GM19324 (cell line): ENCODE data around the gene ELMO1.

ENCODE experiments used
- ATAC-seq: cut with Tn5 transposase; IDR thresholded peaks from one replicate; pipeline ENCODE4 v1.9.1; 2021; ENCODE audit warnings: mild to moderate bottlenecking, moderate library complexity; ENCODE audit not compliant: unreplicated experiment, low FRiP score

ELMO1 gene

DNA sequence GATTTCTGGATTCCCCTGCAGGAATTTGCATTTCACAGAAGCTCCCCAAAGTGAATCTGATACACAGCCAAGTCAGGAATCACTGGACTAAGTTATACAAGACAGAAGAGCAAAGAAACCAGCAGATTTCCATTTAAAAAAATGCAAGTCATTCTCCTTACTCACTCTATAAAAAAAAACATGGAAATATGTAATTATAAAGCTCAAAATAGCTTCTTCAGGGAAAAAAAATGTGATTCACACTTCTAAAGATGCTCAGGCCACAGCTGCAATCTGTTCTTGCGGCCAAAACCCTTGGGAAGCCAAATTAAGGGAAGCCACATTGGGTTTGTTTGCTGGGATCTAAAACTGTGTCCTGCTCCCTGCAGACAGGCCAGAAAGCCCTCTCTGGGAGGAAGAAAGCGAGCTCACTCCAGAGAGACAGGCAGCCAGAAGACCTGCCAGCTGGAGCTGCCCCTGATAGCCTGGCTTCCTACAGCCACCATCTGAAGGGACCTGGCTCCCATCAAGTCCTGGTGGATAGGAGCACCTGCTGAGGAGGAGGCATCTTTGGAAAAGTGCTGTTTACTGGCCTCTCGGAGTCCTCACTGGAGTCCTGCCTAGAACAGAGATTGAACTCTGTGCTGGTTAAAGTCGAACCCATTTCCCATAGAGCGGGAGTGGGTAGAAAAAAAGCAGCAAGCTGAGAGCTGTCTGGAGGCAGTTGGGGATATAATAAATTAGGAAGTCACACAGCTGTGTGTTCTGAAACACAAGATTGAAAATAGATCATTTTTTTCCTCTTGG lies 365.2 kb downstream of the ELMO1 start:
- ATAC-seq, result no peak

DNA sequence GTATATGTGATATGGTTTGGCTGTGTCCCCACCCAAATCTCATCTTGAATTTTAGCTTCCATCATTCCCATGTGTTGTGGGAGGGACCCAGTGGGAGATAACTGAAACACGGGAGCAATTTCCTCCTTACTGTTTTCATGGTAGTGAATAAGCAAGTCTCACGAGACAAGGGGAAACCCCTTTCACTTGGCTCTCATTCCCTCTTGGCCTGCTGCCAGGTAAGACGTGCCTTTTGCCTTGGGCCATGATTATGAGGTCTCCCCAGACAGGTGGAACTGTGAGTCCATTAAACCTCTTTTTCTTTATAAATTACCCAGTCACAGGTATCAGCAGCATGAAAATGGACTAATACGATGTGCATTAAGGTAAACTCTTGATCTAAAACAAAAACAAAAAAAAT lies 367.2 kb downstream of the ELMO1 start:
- no peak for ATAC-seq

DNA sequence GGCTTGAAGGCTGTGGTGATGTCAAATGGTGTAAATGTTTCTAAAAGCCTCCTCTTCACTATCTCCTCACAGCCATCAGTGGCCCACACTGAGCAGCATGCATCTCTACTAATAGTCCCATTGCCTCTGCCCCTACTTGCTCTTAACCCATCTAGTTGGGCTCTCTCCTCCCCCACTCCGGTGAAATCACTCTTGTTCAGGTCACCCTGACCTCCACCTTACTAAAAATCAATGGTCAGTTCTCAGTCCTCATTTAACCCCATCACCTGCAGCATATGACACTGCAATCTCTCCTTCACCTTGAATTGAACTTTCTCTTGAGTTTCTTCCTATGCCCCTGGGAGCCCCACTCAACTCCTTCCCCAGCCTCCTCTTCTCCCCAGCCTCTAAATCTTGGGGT lies 369.2 kb downstream of the ELMO1 start:
- ATAC-seq, result no peak

DNA sequence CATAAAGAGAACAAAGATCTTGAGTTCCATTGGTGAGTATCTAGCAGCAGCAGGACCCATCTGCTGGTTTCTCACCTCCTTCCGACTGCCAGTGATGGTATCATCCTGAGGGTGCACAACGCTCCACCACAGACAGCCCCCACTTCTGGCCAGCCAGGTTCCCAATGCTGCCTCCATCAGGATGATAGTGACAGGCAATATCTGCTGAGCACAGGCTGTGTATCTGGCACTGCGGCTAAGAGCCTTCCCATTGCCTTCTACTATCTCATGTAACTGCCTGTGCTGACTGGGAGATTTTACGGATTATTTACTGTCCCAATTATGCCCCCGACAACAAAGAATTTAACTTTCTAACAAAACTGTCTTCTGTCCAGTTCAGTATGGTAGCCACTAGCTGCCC lies 372.0 kb downstream of the ELMO1 start:
- ATAC-seq, result no peak

DNA sequence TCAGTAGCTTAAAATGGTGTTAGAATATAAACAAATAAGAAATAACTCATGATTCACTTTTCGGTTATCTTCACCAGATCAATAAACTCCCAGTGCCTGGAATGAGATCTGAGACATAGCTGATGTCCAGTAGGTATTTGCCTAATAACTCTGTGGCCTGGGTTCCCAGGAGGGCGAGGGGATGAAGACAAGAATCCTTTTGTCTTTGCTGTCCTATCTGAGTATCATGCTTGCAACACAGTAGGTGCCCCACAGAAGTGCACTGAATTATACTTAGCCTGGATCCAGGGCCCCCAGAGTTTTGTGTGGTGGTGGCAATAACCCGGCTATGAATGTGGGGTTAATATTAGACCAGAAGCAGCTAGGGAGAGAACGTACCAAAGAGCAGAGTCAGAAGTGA lies 374.3 kb downstream of the ELMO1 start:
- ATAC-seq, result no peak

DNA sequence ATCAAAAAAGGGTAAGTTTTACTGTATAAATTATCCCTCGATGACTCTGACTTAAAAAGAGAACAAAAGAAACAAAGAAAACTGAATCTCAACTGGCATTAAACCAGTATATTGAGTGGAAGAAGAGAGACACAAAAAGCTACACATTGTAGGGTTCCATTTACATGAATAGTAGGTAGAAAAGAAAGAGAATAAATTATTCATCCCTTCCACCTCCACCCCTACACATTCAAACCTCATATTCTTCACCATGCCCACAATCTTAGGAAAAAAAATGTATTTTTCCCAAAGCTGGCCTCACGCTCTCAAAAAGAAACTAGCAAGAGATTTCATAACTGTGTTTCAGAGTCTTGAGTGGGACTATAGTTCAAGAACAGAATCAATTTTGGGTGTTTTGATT lies 377.5 kb downstream of the ELMO1 start:
- ATAC-seq, result no peak

DNA sequence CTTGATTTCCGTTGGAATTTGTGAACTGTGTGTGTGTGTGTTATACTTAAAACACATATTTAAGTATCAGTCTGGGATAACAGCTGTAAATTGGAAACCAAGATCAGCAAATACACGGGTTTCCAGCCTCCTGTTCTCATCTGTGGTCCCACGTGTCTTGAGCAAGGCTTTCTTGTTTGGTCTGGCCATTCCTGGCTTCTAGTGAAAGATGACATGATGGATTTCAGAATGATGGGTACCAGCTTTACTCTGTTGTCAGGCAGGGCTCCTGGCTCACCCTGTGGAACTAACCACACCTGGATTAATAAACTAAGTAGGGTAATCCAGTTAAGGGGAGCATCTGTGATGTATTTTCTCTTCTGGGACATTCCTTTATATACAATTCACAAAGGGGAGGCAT lies 378.2 kb downstream of the ELMO1 start:
- no peak for ATAC-seq

DNA sequence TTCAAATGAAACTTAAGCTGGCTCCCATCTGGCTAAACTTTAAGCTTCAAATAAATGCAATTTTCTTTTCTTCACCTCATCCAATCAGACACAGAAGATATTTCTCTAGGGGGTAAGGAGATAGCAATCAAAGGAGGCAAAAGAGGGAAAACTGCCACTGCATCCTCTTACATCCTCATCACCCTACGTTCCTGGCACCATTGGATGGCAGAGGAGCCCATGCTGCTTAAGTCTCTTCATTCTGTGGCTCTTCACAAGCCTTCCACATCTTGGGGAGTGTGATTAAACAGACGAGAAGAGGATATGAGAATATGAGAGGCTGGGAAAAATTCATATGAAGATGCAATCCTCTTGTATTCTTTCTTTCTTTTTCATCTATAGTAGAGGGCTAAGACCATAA lies 378.6 kb downstream of the ELMO1 start:
- no peak for ATAC-seq

DNA sequence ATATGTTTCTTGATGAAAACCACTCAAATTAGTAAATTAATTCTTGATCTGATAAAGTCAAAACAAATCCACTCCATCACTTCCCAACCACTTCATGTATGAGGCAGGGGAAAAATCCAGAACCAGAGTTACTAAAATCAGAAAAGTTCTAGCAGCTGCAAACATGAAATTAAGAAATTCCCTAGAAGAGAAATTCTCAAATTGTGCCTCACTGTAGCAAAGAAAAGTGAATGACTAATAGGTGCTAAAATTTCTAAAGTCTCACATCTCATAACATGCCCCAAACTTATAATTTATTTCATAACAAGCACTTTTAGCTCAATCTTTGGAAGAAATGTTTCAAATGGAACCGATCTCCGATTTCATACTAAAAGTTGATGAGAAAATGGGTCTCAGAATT lies 379.3 kb downstream of the ELMO1 start:
- ATAC-seq, result no peak

DNA sequence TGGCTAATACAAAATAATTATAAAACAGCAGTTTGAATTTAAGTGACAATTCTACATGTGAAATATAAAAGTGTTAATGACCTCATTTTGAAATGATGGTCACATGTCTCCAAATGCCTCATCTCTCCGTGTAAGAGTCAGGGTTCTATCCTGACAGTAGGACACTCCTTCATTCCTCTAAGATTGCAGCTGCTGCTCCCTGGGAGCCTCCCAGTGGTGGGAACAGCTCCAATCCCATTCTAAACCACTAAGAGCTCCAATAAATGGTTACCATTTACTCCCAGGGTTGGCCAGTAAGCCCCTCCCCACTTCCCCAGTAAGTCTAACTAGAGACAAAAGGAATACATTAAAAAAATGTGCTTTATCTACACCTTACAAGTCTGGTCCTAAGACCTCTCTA lies 379.8 kb downstream of the ELMO1 start:
- no peak for ATAC-seq

DNA sequence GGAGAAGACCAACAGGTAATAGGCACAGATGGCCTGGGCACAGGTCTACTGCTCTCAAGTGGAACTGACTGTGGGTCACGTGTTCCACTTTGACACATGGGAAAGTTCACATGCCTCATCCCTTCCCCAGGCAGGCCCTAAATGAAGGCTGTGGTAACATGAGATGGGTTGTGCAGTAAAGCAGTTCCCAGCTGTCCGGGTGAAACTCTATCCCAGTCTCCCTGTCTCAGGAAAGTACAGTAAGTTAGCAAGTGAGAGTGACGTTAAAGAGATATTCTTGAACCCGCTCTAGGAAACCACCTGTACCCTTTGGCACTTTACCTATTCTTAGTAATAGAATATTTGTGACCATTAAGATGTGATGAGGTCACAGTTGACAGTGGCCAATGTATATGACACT lies 380.6 kb downstream of the ELMO1 start:
- no peak for ATAC-seq

DNA sequence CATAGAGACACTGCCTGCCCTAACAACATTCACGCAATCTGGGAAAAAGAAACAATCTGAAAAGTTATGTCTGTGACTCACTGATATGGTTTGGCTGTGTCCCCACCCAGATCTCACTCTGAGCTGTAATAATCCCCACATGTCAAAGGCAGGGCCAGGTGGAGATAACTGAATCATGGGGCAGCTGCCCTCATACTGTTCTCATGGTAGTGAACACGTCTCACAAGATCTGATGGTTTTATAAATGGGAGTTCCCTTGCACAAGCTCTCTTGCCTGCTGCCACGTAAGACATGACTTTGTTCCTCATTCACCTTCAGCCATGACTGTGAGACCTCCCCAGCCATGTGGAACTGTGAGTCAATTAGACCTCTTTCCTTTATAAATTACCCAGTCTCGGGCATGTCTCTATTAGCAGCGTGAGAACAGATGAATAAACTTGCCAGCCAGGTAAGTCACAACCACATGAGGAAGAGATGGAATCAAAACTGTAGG lies 382.8 kb downstream of the ELMO1 start:
- ATAC-seq, result no peak

DNA sequence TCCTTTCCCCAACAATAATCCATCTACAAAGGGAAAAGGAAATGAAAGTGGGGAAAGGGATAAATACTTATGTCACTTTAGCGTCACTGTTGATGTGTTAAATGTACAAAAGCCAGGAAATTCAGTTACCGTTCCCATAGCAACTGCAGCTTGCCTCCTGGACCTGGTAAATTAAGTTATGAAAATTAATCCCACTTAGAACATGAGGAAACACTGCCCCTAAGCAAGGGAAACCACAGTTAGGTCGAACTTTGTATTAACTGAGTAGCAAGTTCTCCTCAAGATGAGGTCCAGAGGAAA lies 386.2 kb downstream of the ELMO1 start:
- no peak for ATAC-seq

DNA sequence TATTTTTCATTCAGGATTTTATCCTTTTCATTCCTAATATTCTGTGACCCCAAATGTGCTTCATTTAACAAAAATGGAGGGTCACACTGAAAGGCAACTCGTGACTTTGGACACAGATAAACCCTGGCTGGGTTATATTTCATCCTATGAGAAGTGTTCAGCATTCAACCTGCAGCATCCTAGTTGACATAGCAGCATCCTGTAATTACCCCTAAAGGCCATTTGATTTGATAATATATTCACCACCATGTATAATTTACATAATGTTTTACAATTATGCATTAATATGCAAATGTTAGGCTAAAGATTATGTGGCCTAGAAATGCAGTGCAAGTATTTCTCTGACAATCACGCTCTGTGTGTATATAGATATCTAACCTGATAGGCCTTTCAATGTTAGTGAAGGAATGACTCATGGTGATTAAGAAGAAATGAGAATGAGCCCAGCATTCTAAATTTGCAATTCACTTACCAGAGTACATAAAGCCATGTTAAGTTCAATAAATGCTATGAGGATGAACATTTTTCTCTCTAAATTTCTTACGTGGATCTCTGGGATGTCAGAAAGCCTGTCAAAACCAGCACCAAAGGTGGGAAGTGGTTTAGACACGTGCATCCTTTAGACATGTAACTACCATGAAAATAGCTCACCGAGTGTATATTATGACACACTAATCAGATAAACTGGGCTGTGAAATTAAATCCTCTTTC lies 386.7 kb downstream of the ELMO1 start:
- no peak for ATAC-seq

DNA sequence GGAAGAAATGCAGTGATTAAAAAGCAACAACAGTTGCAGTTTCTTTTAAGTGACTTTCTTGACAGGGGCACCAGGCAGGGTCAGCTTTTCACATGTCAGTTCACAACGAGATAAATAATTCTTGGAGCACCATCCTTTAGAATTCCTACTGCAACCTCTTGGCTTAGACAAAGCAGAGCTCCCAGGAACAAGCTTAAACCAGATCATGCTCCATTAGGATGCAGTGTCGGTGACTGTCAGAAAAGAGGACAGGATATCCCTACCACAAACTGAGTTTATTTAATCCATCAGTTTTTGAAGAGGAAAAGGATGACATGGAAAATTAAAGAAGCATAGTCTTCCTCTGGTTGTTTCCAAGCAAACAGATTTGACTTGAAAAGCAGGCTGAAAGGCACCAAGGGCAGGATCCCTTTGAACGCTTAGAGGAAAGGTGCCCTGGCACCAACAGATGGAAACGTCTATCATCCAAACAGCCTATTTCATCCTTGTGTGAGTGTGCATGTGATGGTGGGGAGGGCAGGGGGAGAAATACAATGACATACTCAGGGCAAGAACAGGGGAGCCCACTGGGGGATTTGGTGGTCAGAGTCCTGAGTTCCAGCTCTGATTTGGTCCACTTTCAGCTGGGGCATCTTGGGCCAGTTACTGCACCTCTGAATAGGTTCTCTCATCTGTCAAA lies 392.3 kb downstream of the ELMO1 start:
- no peak for ATAC-seq

DNA sequence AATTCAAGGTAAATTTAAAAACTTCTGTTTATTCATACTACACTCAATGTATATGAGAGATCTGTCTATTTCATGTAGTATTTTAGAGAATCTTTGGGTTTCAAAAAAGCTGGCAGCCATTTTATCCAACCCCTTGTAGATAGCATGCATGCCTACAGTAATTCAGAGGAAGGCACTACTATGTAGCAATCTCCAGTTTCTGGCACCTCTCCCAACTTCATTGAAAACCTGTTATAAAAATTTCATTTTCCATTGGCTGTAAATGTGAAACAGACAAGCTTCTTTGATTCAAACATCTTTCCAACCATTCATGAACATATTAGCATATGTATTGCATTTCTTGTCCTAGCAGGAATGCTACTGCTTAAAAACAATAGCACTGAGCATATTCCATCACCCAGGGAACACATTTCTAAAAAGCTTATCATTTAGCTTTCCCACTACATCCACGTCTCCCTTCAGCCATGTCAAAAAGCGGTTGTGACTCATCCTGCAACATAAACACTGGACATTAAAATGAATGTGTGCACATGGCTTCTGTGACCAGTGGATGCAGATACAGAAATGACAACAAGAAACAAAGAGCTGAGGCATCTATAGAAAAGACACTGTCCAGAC lies 393.9 kb downstream of the ELMO1 start:
- ATAC-seq, result no peak

DNA sequence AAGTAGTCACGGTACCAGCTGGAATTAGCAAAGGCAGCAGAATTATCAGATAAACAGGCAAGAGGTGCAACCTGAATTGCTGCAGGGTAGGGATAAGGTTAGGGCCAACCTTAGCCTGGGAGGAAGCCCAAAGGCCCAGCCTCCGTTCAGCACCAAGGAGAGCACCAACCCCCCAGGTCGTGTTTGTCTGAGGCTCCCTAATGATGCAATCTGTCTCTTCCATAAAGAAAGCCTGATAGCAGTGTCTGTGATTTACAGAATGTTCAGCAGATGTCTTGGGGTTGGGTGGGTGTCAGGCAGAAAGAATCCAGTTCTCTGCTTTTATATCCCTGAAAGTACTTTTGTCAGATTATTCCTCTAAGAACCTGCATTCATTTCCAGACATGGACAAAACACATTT lies 396.0 kb downstream of the ELMO1 start:
- no peak for ATAC-seq

DNA sequence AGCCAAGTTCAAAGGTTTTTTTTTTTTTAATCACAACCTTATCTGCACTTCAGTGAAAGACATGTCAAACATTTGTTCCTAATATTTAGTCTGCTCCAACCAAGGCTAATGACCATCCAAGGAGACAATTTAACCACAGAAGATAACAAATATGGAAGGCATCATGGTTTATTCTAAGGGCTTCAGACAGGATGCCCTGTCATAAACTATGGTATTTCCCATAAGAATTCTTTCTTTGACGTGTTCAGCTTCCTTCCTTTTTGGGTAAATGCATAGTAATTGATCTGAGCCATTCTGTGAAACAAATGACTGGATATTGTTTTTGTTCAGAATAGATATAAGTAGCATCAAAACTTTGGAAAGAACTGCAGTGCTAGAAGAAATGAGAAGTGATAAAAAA lies 397.9 kb downstream of the ELMO1 start:
- ATAC-seq, result no peak

DNA sequence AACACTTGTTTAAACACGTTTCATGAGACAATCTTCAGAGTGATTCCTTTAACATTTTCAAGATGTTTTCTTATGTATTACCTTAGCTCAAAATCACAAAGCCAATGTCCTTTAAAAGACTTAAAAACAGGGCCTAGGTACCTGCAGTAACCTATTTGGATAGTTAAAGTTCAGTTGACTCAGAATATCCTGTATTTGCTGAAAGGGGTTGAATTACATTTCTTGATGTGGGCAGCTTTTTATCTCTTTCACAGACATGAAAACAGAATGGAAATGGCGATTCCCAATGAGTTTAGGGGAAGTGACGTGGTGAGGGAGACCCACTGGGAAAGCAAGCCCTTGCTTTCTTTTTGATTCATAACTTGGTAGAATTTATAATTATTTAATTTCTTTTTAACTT lies 400.0 kb downstream of the ELMO1 start:
- ATAC-seq, result no peak

DNA sequence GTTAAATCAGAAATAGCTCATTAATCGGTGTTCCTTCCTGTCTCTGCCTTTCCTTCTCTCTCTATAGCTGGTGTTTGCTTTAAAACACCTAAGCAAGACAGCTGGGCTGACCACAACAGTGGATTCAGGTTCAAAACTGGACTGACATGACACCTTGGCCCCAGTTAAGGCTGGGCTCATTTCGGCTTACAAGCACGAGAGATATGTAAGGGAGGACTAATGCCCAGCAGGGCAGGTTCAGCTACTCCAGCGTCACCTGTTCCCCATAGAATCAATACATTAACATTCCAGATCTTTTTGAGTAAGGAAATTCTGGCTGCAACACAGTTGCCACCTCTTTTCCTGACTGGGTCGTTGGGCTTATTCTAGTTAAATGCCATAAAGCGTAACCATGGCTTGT lies 401.4 kb downstream of the ELMO1 start:
- ATAC-seq, result no peak

DNA sequence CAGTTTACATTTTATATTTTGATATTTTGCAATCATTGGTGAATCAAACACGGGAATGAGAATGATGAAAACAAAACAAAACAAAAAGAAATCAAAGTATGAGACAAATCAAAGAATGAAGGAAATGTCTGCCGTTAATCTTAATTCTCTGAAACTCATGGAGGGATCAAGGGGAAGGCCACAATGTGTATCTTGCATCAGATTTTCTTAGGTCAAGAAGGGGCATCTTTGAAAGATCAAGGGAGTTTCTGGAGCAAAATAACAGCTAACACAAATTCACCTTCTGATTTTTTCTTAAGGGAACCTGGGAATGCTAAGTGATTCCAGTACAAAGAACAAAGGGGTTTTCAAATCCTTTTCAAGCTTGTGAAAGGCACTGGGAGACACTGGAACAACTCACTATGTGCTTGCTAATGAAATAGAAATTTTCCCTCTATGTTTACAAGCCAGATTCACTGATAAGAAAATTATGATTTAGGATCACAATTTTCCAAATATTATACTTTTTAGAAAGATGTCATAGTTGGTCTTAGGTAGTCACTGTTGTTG lies 402.1 kb downstream of the ELMO1 start:
- no peak for ATAC-seq
